HG03575 (cell line): ENCODE measurements around the gene FAM241A.
"Not testable (repeated sequence)": the region's sequence is repeated elsewhere in the genome, so short reads cannot be mapped to it uniquely, and the experiment has no call there.

Experiments used
- ATAC-seq: cut with Tn5 transposase; IDR thresholded peaks from one replicate; pipeline ENCODE4 v1.9.1; 2021; ENCODE audit not compliant: unreplicated experiment, insufficient number of reproducible peaks, low FRiP score; ENCODE audit errors: extremely low read depth

FAM241A gene

DNA sequence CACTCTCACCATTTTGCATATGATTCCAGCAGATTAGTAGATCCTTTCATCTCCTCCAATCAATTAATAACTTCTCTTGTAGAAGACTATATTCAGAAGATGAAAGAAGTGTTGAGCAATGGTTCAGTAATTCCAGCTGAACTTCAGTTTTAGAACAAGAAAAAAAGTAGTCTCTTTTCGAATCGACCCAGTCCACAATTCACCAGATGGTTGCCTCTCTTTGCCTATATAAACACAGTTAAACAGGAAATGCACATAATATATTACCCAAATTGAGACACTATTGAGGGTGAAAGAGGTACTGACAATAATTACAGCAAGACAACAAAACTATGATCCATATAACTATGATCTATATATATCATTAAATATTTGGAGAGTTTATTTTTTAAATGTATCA, 16.8 kb upstream of the FAM241A start:
- ATAC-seq = no peak

GRCh38 chr4:112130906-112131305, 14.3 kb upstream of the FAM241A start:
- ATAC-seq = no peak

DNA sequence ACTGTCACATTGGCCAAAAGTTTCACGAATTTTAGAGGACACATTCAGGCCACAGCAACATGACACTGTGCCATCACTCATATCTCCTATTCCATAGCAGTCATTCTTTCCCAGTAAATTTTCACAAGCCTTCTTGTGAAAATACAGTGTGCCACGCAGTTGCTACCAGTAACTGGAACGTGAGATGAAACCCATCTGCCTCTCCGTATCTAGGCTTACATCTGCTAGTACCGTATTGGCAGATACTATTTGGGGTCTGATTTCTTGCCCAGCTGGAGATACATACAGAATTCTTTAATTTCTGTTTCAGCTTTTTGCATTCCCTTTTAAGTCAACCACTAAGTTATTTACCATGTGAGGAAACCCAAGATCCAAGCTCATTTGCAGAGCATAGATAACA, 8.7 kb upstream of the FAM241A start:
- ATAC-seq = no peak

- ATAC-seq = no peak
Observed at GRCh38 chr4:112138538-112138937, 6.7 kb upstream of the FAM241A start.

DNA sequence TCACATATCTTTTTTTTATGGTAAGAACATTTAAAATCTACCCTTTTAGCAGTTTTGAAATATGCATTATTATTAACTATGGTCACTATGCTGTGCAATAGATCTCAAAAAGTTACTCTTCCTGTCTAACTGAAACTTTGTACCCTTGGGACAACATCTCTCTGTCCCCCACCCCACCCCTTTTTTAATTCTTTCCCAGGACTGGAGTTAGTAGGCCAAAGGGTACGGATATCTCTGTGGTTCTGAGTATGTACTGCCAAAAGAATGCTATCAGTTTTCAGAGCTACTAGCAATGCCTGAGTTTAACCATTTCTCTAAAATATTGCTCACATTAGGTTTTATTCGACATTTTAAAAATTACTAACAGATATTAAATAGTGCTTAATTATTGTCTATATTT, 4.7 kb upstream of the FAM241A start:
- ATAC-seq = no peak

- ATAC-seq = no peak
Observed at GRCh38 chr4:112141366-112142138, 3.7 kb upstream of the FAM241A start.

DNA sequence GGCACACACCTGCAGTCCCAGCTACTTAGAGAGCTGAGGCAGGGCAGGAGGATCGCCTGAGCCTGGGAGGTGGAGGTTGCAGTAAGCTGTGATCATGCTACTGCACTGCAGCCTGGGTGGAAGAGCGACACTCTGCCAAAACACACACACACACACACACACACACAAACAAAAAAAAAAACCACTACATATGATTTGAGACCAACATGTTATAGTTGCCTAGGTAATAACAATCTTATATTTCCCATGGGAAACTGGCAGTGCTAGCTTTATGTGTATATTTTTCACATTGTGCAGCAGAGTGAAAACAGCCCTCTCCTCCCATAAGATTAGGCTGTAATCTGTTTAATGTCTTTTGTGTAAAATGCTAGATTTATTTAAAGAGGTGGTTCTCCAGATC, 3.1 kb upstream of the FAM241A start:
- no peak for ATAC-seq

DNA sequence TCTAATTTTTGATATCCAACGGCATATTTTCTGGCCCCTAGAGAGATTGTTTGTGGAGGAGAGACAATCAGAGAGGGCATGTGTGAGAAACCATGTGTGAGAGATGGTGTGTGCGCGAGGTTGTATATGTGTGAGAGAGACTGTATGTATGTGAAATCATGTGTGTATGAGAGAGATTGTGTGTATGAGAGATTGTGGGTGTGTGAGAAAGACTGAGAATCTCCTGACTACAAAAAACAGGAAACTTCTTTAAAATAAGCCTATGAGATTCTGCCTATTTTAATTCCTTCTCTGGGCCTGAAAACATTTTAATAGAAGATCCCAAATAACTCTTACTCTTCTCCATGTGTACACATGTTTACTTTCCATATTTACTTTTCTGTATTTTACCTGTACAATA, 1.5 kb upstream of the FAM241A start:
- ATAC-seq = no peak

DNA sequence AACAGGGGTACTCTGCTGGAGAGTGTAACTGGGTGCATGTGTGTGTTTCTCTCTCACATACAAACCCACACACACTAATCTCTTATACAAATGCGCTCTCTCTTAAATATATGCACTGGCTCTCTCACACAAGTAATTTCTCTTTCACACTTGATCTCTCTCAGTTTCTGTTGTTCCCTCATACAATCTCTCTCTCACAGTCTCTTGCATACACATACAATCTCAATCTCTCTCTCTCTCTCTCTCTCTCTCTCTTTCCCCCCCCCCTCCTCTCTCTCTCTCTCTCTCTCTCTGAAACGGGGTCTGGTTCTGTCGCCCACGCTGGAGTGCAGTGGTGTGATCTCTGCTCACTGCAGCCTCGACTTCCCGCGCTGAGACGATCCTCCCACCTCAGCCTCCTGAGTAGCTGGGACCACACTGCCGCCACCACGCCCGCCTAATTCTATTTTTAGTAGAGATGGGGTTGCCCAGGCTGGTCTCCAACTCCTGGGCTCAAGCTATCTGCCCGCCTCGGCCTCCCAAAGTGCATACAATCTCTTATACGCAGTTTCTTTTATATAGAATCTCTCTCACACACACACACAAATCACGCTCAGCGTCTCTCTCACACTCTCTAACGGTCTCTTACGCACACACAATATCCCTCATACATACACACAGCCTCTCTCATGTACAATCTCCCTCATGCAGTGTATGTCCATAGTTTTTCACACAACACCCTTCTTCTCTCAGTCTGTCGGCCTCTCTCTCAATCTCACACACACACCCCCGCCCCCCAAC, 518 bp upstream of the FAM241A start:
- ATAC-seq = no peak

DNA sequence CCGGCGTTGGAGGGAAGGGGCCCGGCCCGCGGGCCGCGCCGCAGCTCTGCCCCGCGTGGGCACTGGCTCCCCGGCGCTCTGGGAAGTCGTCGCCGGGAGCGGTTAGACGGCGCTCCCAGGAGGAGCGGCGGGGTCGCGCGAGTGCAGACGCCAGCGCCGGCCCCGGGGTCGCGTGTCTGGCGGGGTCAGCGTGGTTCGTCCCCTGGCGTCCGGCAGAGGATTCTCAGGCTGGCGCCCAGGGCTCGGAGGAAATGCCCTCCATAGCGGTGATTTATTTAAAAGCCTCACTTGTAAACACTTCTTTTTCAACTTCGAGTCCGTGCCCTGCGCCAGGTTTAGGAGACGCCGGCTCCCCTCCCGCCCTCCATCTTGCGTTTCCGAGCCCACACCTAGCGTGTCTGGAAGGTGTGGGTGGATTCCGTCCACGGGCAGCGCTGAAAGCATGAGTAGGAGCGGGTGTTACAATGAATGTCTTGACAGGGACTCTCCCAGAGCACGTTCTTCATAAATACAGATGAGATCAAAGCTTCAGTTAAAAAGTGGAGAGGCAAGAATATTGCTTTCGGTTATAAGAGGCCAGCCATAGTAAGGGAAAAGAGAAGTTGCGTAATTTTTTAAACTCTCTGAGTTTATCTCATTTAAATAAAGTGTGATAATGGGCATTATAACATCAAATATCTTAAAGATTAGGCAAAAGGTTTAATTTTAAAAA, 692 bp downstream of the FAM241A start:
- peak; percentile 45 for ATAC-seq

DNA sequence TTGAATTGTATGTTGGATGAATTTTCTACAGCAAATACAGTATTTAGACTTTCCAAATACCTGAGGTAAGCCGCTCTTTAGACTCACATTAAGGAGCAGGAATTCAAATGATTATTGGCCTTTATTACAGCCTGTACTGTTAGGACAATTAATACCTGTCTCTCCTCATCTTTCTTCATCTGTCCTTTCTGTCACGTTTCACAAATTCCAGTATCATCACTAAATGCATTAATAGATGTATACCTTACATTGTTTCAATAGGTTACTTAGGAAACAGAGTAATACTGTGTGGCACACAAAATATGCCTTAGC, 1.2 kb downstream of the FAM241A start:
- no peak for ATAC-seq

DNA sequence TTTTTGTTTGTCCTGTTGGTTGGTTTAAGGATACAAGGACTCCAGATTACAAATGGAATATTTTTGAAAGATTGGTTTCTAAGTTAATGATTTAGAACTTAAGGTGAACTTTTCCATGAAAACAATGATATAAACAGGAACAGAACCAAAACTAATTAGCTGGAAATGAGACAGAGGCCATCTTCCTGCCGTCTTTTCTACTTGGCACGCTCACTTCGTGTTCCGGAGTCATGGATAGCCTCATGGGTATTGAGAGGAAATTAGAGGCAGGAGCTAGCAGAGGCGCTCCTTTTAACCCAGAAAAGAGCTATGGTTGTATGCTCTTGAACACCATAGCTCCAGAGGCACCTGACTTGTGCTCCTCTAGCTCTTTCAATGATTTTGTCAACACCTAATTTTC, 2.4 kb downstream of the FAM241A start:
- ATAC-seq = no peak

- ATAC-seq = no peak
Observed at GRCh38 chr4:112150920-112151319, 5.7 kb downstream of the FAM241A start.

GRCh38 chr4:112152521-112152920, 7.3 kb downstream of the FAM241A start:
- ATAC-seq = no peak

DNA sequence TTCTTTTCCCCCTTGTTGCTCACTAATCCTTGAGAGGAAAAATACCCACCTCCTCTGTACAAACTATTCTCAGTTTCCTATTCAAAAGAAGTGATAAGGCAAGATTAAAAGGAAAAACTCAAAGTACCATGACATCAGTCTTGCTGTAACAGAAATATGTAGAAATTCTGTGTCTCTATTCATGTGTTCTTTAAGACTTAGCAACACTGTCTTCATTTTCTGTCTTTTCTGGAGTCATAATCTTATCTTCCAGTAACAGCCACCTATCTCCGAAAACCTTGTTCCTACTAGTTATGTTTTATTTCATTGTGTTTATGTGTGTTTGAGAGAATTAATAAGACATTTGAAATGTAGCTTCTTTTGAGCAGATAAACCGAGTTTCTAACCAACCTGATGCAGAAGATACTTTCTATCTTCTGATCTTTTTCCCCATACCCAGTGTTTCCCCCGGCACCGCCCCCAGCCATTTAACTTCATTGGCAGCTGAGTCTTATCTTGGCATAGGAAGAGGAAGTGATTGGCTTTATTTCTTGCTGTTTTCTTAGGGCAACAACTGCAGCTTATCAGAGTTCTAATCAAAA, 8.0 kb downstream of the FAM241A start:
- no peak for ATAC-seq

- no peak for ATAC-seq
Observed at GRCh38 chr4:112156112-112156511, 10.9 kb downstream of the FAM241A start.

GRCh38 chr4:112156553-112156952, 11.3 kb downstream of the FAM241A start:
- ATAC-seq = no peak

GRCh38 chr4:112163706-112164105, 18.5 kb downstream of the FAM241A start:
- not testable (repeated sequence) for ATAC-seq

- no peak for ATAC-seq
Observed at GRCh38 chr4:112167794-112168193, 22.5 kb downstream of the FAM241A start.
